RCC 7860 (cell line): ENCODE measurements around the gene SLC41A2.
A peak's percentile ranks its signal among the peaks of the same experiment; 100 is the strongest.
"Not testable (repeated sequence)": the region's sequence is repeated elsewhere in the genome, so short reads cannot be mapped to it uniquely, and the experiment has no call there.

Source experiments
- DNase-seq: peaks from one replicate; pipeline ENCODE4 v3.0.0-alpha.2; 2015; ENCODE audit warnings: low spot score
- FAIRE-seq: peaks from 2 replicates; lab custom pipeline; 2012; peaks lifted over from hg19 to GRCh38; lab: Jason Lieb, UNC

Gene SLC41A2

GRCh38 chr12:104964856-104965205 lies 6.7 kb upstream of the SLC41A2 start:
- FAIRE-seq, result no peak

GRCh38 chr12:104964167-104964855 lies 6.2 kb upstream of the SLC41A2 start:
- DNase-seq, result no peak
- FAIRE-seq, result no peak

More at GRCh38 chr12:104964856-104965205, 6.7 kb upstream of the SLC41A2 start:
- no peak for DNase-seq

- FAIRE-seq (no peak), DNase-seq (no peak)
Observed at GRCh38 chr12:104963757-104964156, 5.7 kb upstream of the SLC41A2 start.

- DNase-seq (no peak), FAIRE-seq (no peak)
Observed at GRCh38 chr12:104960464-104960863, 2.4 kb upstream of the SLC41A2 start.

- FAIRE-seq (peak; percentile 78), DNase-seq (peak; percentile 68)
Observed at GRCh38 chr12:104959335-104959841, 1.3 kb upstream of the SLC41A2 start.

GRCh38 chr12:104958805-104959334 lies 780 bp upstream of the SLC41A2 start:
- FAIRE-seq (no peak), DNase-seq (peak; percentile 73)

GRCh38 chr12:104957719-104958000 lies 430 bp downstream of the SLC41A2 start:
- DNase-seq (no peak), FAIRE-seq (no peak)

GRCh38 chr12:104956870-104957718 lies 996 bp downstream of the SLC41A2 start:
- DNase-seq, result no peak
- no peak for FAIRE-seq

GRCh38 chr12:104955703-104956102 lies 2.4 kb downstream of the SLC41A2 start:
- DNase-seq, result no peak
- FAIRE-seq, result no peak

- FAIRE-seq, result peak; percentile 53
- DNase-seq, result peak; percentile 34
Observed at GRCh38 chr12:104953323-104953722, 4.8 kb downstream of the SLC41A2 start.

GRCh38 chr12:104952816-104953215 lies 5.3 kb downstream of the SLC41A2 start:
- FAIRE-seq (peak; percentile 82), DNase-seq (peak; percentile 21)

GRCh38 chr12:104951759-104952509 lies 6.2 kb downstream of the SLC41A2 start:
- DNase-seq (no peak), FAIRE-seq (peak; percentile 48)

GRCh38 chr12:104948716-104949115 lies 9.4 kb downstream of the SLC41A2 start:
- not testable (repeated sequence) for FAIRE-seq, DNase-seq

GRCh38 chr12:104944252-104944651 lies 13.8 kb downstream of the SLC41A2 start:
- DNase-seq (no peak), FAIRE-seq (no peak)

- DNase-seq, FAIRE-seq: not testable (repeated sequence)
Observed at GRCh38 chr12:104943401-104943800, 14.7 kb downstream of the SLC41A2 start.

- FAIRE-seq (no peak), DNase-seq (no peak)
Observed at GRCh38 chr12:104942075-104942474, 16.0 kb downstream of the SLC41A2 start.

GRCh38 chr12:104941454-104941853 lies 16.6 kb downstream of the SLC41A2 start:
- no peak for DNase-seq
- no peak for FAIRE-seq

GRCh38 chr12:104939089-104939488 lies 19.0 kb downstream of the SLC41A2 start:
- DNase-seq (no peak), FAIRE-seq (no peak)

GRCh38 chr12:104938371-104938770 lies 19.7 kb downstream of the SLC41A2 start:
- no peak for FAIRE-seq
- DNase-seq, result no peak

GRCh38 chr12:104935886-104936285 lies 22.2 kb downstream of the SLC41A2 start:
- FAIRE-seq, result no peak
- no peak for DNase-seq

- no peak for FAIRE-seq
- no peak for DNase-seq
Observed at GRCh38 chr12:104933778-104934177, 24.3 kb downstream of the SLC41A2 start.
